NCI-H2081 (cell line): Measurements from ENCODE around the gene UBE3C.
"Not testable (repeated sequence)": the region's sequence is repeated elsewhere in the genome, so short reads cannot be mapped to it uniquely, and the experiment has no call there.

Experiments
- DNase-seq, 2 experiments: peaks; one replicate each; lab custom pipeline; 2025; lab: John Stamatoyannopoulos, UW

UBE3C gene

DNA sequence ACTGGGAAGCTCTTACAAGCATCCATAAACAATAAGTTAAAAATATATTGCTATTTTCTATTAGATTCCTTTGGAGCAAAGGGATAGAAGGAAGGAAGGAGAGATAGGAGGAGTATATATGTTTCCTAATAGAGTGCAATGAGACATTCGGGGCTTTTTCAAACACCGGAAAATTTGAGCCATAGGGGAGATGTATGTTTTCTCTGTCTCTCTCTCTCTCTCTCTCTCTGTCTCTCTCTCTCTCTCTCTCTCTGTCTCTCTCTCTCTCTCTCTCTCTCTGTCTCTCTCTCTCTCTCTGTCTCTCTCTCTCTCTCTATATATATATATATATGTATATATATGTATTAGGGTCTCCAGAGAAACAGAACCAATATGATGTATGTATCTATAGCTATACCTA lies 7.9 kb upstream of the UBE3C start:
- not testable (repeated sequence) for DNase-seq

DNA sequence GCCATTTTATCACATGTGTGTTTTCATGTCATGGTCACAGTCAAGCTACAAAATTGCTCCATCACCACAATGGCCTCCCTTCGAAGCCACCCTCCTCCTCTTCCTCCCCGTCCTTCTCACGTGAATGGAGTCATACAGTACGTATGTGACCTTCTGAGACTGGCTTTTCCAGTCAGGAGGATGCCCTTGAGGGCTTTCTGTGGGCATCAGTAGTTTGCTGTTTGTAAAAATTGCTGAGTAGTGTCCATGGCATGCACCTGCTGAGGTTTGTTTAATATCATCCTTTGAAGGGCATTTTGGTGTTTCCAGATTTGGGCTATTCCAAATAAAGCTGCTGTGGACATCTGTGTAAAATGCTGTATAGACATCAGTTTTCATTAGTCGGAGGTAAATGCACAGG lies 5.9 kb upstream of the UBE3C start:
- DNase-seq: no peak

DNA sequence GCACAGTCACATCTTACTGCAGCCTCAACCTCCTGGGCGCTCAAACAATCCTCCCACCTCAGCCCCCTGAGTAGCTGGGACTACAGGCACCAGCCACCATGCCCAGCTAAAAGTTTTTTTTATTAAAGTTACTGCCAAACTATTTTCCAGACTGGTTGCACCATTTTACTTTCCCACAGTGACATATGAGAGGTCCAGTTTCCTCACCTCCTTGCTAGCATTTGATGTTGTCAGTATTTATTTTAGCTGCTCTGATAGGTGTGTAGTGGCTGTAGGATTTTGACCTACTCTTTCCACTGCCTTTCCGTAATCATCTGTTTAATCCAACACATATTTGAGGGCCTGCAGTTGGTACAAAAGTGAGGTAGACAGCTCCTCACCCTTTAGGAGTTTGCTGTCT lies 5.4 kb upstream of the UBE3C start:
- no peak for DNase-seq

DNA sequence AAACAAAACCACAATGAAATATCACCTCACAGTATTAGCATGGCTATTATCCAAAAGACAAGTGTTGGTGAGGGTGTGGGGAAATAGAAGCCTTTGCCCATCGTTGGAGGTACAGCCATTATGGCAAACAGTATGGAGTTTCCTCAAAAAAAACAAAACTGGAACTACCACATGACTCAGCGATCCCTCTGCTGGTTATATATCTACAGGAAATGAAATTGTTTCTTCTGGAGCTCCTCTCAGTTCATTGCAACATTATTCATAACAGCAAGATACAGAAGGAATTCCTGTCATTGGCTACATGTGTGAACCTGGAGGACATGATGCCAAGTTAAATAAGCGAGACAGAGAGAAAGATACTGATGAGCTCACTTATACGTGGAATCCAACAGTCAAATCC lies 2.4 kb upstream of the UBE3C start:
- DNase-seq: peak in 1 of 2 experiments; percentile 43

- no peak for DNase-seq
These were observed 664 bp upstream of the UBE3C start for GRCh38 chr7:157138101-157138423.

DNA sequence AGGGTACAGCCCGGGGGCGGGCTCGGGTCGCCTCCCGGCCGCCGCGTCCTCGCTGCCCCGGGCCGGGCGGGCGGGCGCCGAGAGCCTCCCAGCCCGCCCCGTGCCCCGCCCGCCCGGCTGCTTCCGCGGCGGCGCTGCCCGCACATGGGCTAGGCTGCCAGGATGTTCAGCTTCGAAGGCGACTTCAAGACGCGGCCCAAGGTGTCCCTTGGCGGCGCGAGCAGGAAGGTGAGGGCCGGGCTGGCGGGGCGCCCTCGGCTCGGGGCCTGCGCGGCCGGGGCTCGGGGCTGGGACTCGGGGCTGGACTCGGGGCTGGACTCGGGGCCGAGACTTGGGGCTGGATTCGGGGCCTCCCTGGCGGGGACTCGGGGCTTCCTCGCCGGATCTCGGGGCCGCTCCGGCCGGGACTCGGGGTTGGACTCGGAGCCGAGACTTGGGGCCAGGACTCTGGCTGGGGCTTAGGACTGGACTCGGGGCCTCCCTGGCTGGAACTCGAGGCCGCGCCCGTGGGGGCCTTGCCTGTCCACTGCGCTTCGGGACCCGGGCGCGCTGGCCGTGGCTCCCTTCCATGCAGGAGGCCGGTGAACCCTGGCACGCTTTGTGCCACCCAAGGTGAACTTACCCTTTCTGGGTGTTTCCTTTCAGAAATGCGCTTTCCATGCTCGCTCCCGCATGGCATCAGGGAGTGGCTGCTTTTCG lies 534 bp downstream of the UBE3C start:
- DNase-seq: peak in 1 of 2 experiments; percentile 64

DNA sequence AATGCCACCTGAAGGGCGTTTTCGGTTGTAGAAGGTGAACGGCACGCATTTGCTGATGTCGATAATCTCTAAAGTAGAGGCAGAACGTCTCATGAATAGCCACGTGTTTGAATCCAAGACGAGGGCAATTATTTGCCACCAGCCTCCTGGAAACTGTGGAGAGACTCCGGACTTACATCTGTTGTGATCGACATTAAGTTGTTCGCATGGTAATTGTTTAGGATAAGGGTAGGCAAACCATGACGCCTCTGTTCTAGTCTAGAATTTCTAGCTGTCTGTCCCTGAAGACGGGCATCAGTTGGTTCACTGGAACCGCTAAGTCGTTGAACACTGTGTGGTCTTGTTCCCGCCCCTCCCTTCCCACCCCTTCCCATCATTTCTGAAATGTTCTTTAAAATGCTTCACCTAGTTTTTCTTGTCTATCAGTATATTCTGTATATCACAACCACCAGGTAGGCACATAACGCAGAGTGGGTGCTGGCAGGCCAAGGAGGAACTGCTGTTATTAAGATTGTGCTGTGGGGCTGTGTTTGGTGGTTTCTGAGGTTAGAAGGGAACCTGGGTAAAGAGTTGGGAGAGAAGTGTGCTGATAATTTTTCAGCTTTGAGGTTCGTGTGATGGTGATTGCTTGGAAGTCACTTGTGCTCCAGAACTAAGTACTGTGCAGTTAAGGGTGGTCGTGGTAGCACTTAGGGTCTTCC lies 1.2 kb downstream of the UBE3C start:
- no peak for DNase-seq

- no peak for DNase-seq
These were observed 1.8 kb downstream of the UBE3C start for GRCh38 chr7:157140511-157140905.

DNA sequence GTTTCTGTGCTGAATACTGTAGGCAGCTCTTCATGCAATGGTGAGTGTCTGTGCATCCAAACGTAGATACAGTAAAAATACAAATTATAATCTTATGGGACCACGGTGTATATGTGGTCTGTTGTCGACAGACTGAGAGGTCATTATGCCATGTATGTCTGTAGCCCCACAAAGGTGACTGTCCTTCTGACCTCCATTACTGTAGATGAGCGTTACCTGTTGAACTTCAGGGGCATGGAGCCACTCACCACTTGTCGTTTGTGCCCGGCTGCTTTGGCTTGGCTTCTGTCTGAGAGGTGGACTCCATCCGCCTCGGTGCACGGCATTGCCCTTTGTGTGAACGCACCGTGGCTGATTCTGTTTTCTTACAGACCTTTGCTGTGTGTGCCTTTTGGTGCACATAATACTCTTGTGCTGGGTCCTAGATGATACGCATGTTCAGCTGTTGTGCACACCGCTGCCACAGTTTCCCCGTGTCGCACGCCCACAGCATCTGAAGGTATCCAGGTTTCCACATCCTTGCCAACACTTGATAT lies 2.9 kb downstream of the UBE3C start:
- DNase-seq: no peak

DNA sequence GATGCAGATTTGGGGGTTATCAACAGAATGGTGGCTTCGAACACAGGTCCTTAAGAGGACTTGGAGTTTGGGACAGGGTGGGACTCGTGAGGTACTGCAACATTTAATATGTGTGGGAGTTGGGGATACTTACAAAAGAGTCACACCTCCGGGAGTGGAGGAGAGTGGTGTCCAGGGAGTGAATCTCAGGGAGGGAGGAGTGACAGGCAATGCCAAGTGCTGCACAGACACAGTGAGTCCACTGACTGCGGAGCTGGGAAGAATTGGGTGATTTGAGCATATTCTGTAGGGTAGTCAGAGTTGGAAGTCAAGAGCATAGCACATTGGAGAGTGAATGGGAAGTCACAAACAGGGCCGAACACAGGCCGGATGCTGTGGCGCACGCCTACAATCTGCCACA lies 5.1 kb downstream of the UBE3C start:
- DNase-seq: no peak

- no peak for DNase-seq
These were observed 10.6 kb downstream of the UBE3C start for GRCh38 chr7:157149317-157149716.

DNA sequence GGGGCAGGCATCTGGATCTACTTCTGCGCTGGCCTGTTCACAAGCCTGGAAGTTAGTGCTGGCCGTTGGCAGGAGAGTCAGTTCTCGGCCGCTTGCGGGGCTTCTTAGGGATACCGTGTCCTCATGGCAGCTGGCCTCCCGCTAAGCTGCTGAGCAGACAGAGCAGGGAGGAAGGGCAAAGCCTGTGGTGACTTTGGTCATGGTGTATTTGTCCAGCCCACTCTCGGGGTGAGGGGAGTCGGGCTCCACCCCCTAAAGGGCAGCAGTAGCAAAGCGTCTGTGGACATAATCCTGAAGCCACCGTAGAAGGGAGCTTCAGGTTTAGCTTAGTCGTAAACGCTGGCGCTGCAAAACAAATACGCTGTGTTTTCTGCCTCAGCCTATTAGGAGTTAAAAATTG lies 12.2 kb downstream of the UBE3C start:
- no peak for DNase-seq

DNA sequence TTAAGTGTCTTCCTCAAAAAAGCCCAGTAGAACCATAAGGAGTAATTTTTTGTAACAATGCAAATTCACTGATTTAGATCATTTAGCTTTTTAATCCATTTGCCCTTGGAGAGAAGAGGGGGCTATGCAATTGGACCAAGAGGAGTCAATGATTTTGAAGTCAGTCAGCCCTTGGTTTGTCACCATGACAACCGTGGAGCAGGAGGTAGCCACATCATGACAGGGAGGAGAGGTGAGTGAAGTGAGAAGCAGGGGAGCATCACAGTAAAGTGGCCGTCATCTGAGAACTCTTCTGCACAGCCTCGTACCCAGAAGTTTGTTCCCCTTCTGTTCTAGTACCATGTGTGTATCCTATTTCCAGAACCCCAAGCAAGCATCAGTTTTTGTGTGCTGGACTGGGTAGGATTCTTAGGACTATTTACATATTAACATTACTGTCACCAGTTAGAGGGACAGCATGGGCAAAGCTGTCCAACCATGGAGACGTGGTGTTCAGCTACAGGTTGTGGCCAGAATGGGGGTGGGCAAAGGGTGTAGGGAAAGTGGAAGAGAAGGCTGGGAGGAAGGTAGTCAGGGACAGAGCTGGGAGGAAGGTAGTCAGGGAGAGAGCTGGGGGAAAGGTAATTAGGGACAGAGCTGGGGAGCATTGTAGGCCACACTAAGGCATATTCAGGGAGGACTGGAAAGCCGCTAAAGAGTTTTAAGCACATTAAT lies 13.1 kb downstream of the UBE3C start:
- no peak for DNase-seq

GRCh38 chr7:157152391-157152937 lies 13.7 kb downstream of the UBE3C start:
- no peak for DNase-seq

- DNase-seq: no peak
These were observed 14.5 kb downstream of the UBE3C start for GRCh38 chr7:157153260-157153659.

DNA sequence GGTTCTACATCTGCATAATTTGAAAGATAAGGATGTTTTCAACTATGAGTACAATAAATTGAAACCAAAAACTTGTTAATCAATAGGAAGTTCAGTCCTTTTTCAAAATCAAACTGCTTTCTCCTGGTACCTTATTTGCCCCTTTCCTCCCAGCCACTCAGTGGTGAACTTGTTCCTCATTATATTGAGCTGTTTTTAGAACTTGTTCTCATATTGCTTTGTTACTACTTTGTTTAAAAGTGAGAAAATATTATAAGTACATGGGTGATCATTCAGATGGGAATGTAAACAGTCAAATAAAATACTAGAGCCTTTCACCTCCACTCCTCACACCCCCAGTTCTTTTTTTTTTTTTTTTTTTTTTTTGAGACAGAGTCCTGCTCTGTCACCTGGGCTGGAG lies 17.2 kb downstream of the UBE3C start:
- DNase-seq: no peak

DNA sequence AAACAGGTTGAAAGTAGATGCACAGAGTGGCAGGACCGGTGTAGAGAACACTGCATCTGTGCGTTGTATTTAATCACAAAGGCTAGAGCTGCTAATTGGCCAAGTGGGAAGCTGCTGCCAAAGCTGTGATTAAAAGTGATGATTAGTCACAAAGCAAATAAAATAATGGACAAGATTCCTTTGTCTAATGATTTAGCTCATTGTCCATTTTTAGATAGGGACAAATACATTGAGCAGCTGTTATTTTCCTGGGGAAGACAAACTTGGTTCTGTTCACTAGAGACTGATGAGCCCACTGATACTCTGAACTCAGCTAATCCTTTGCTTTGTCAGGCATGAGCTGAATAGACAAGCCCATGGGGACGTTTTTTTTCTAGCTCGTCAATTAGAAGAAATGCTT lies 19.7 kb downstream of the UBE3C start:
- DNase-seq: peak in 1 of 2 experiments; percentile 50

DNA sequence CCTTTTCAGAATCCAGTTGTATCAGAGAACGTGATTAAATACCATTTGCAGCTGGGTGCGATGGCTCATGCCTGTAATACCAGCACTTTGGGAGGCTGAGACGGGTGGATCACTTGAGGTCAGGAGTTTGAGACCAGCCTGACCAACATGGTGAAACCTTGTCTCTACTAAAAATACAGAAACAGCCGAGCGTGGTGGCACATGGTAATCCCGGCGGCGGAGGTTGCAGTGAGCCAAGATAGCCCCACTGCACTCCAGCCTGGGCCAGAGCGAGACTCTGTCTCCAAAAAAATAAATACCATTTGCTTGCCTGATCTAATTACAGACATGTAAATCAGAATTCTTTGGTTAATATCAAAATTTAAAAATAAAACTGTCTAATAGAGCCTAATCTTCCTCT lies 20.8 kb downstream of the UBE3C start:
- not testable (repeated sequence) for DNase-seq

- DNase-seq: no peak
These were observed 21.7 kb downstream of the UBE3C start for GRCh38 chr7:157160433-157160832.

DNA sequence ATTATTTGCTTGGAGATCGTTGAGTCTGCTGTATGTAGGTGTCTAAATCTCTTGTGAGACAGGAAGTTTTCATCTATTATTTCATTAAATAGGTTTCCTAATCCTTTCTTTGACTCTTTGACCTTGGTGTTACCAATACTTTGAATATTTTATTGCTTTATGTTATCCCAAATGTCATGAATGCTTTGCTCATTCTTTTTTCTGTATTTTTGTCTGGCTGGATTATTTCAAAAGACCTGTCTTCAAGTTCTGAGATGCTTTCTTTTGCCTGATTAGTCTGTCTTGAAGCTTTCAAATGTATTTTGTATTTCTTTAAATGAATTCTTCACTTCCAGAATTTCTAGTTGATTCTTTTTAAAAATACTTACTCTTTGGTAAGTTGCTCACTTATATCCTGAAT lies 27.3 kb downstream of the UBE3C start:
- no peak for DNase-seq

DNA sequence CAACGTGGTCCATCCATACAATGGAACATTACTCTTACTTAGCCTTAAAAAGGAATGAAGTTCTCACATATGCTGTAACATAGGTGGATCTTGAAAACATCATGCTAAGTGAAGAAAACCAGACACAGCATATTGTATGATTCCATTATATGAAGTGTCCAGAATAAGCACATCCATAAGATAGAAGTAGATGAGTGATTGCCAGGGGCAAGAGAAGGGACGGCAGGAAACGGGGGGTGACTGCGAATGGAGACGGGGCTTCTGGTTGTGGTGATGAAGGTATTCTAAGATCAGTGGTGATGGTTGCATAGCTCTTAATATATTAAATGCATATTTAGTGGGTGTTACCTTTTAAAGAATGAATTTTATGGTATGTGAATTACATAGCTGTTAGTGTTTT lies 29.8 kb downstream of the UBE3C start:
- DNase-seq: no peak

DNA sequence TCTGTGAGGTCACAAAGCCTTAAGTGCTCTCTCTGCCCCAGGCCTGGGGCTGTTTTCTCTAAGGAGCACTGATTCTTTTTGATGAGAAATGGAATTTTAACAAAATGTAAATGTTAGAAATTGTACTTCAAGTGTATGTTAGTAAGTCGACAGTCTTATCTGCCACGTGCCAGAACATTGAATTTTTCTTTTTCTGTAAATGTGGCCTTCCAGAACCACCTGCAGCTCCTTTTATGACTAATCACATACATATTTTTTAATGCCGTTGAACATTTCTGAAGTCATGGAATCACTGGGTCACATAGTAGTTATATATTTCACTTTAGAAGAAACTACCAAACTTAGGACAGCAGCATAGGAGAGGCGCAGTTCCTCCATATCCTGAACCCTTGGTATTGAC lies 38.0 kb downstream of the UBE3C start:
- no peak for DNase-seq
